HFFc6 (cell line): ENCODE measurements around the gene CSMD2. TPM values are rescaled to one million over a fixed set of nuclear protein-coding genes. Genes with fewer than 3 reads are reported as not detected.

ENCODE experiments used
- DNase-seq: peaks from one replicate; pipeline ENCODE4 v3.0.0-alpha.2; 2018
- H3K27ac Mint-ChIP-seq: 2 replicates; pipeline ENCODE4 v1.8.0; 2020; ENCODE audit warnings: mild to moderate bottlenecking, mixed read lengths
- H3K27me3 Mint-ChIP-seq: 2 replicates; pipeline ENCODE4 v1.8.0; 2021; ENCODE audit warnings: mild to moderate bottlenecking, moderate library complexity, mixed read lengths; ENCODE audit not compliant: insufficient read depth
- H3K36me3 Mint-ChIP-seq: 2 replicates; pipeline ENCODE4 v1.8.0; 2021; ENCODE audit warnings: low read depth, mixed read lengths
- H3K4me1 Mint-ChIP-seq: 2 replicates; pipeline ENCODE4 v1.8.0; 2020; ENCODE audit warnings: low read depth, mixed read lengths
- H3K4me3 Mint-ChIP-seq: 2 replicates; pipeline ENCODE4 v1.8.0; 2020; ENCODE audit warnings: mild to moderate bottlenecking, moderate library complexity, mixed read lengths
- H3K9me3 Mint-ChIP-seq: 2 replicates; pipeline ENCODE4 v1.8.0; 2020; ENCODE audit warnings: mild to moderate bottlenecking, mixed read lengths
- CTCF ChIP-seq: fragments of 200-600 bp; sonication (generic); IDR thresholded peaks from 2 replicates; pipeline ENCODE4 v1.5.0; 2021; ENCODE audit warnings: antibody characterized with exemption, mild to moderate bottlenecking
- total RNA-seq, 6 experiments: library from RNA; stranded (reverse); fragmentation: NEBNext Ultra II Directional; extraction: Animal tissue kit (Norgen Biotek cat#: 25700); gene quantifications; 2 replicates in 1 of 6; 3 replicates in 5 of 6; pipeline ENCODE4 v1.2.3, GENCODE V29; 2021

CSMD2 gene
- total RNA-seq, 6 experiments from 2014 or later, result 0.77 to 3.2 (median 1.2) TPM

GRCh38 chr1:33609739-33610138, 555.3 kb downstream of the CSMD2 start:
- no peak for TF ChIP-seq CTCF
- Mint-ChIP-seq H3K9me3 (no peaks in the 10 kb centered on the region), H3K4me1 (no peaks in the 10 kb centered on the region), H3K27ac (no peak overlapping the region), H3K27me3 (peaks cover 15% of the 10 kb centered on the region), H3K36me3 (no peaks in the 10 kb centered on the region), H3K4me3 (no peak overlapping the region)
- DNase-seq, result no peak

GRCh38 chr1:33608825-33609400, 556.1 kb downstream of the CSMD2 start:
- TF ChIP-seq CTCF, result no peak
- Mint-ChIP-seq H3K27me3 (peaks cover 15% of the 10 kb centered on the region), H3K9me3 (no peaks in the 10 kb centered on the region), H3K27ac (no peak overlapping the region), H3K36me3 (no peaks in the 10 kb centered on the region), H3K4me3 (no peak overlapping the region), H3K4me1 (no peaks in the 10 kb centered on the region)
- DNase-seq, result no peak

GRCh38 chr1:33607444-33608005, 557.5 kb downstream of the CSMD2 start:
- Mint-ChIP-seq H3K4me1 (no peaks in the 10 kb centered on the region), H3K27ac (no peak overlapping the region)
- DNase-seq, result no peak

GRCh38 chr1:33606272-33606671, 558.8 kb downstream of the CSMD2 start:
- H3K9me3 Mint-ChIP-seq, result no peaks in the 10 kb centered on the region
- TF ChIP-seq CTCF, result no peak
- no peaks in the 10 kb centered on the region for H3K36me3 Mint-ChIP-seq
- H3K4me3 Mint-ChIP-seq, result no peak overlapping the region
- peaks cover 9% of the 10 kb centered on the region for H3K27me3 Mint-ChIP-seq
- no peak overlapping the region for H3K27ac Mint-ChIP-seq
- DNase-seq, result no peak
- H3K4me1 Mint-ChIP-seq, result no peaks in the 10 kb centered on the region

More at GRCh38 chr1:33607444-33608005, 557.5 kb downstream of the CSMD2 start:
- Mint-ChIP-seq H3K27me3 (peaks cover 9% of the 10 kb centered on the region), H3K36me3 (no peaks in the 10 kb centered on the region), H3K4me3 (no peak overlapping the region), H3K9me3 (no peaks in the 10 kb centered on the region)
- TF ChIP-seq CTCF, result no peak

GRCh38 chr1:33602271-33602670, 562.8 kb downstream of the CSMD2 start:
- no peak for DNase-seq
- Mint-ChIP-seq H3K27ac (no peak overlapping the region), H3K9me3 (no peaks in the 10 kb centered on the region), H3K4me1 (no peaks in the 10 kb centered on the region), H3K4me3 (no peak overlapping the region), H3K36me3 (no peaks in the 10 kb centered on the region), H3K27me3 (peaks cover 1% of the 10 kb centered on the region; the same call in 1 of the 2 replicates)
- no peak for TF ChIP-seq CTCF
